CD14-positive monocyte (primary cell): ENCODE measurements around the gene LPGAT1. TPM values are rescaled to one million over a fixed set of nuclear protein-coding genes. Genes with fewer than 3 reads are reported as not detected.

Experiments used
- DNase-seq, 3 donors: peaks; one replicate each; pipeline ENCODE4 v3.0.0-alpha.2; 2011 to 2022
- H2AFZ ChIP-seq: 2 replicates; pipeline ENCODE4 v1.6.0; 2012; ENCODE audit warnings: mild to moderate bottlenecking, low read depth, low read length, inconsistent platforms; ENCODE audit not compliant: insufficient read depth, poor library complexity, severe bottlenecking
- H3K27ac ChIP-seq, 2 donors: 1 replicate in 1 of 2; 2 replicates in 1 of 2; pipeline ENCODE4 v1.5.1; 2012 to 2013; ENCODE audit warnings: low read length in 2 of 2, control low read depth in 1 of 2, inconsistent platforms in 1 of 2, low read depth in 1 of 2, mild to moderate bottlenecking in 1 of 2
- H3K27me3 ChIP-seq, 2 donors: one replicate each; pipeline versions ENCODE4 v1.6.0 to v1.6.1; 2011 to 2013; ENCODE audit warnings: low read length in 2 of 2; ENCODE audit not compliant: control insufficient read depth in 2 of 2, insufficient read depth in 2 of 2
- H3K36me3 ChIP-seq, 2 donors: replicated peaks in 1 of 2; 1 replicate in 1 of 2; 2 replicates in 1 of 2; pipeline versions ENCODE4 v1.5.1 to v1.6.1; 2012 to 2013; ENCODE audit warnings: low read length in 2 of 2, control low read depth in 1 of 2, inconsistent platforms in 1 of 2, mild to moderate bottlenecking in 1 of 2; ENCODE audit not compliant: insufficient read depth in 2 of 2, control insufficient read depth in 1 of 2
- H3K4me1 ChIP-seq, 2 donors: 1 replicate in 1 of 2; 2 replicates in 1 of 2; pipeline versions ENCODE4 v1.5.1 to v1.6.1; 2012 to 2013; ENCODE audit warnings: low read length in 2 of 2, control low read depth in 1 of 2, inconsistent platforms in 1 of 2, mild to moderate bottlenecking in 1 of 2, moderate library complexity in 1 of 2; ENCODE audit not compliant: insufficient read depth in 2 of 2, control insufficient read depth in 1 of 2
- H3K4me2 ChIP-seq: replicated peaks from 2 replicates; pipeline ENCODE3; 2012; ENCODE audit warnings: low read length, moderate library complexity, mild to moderate bottlenecking; ENCODE audit not compliant: poor library complexity, severe bottlenecking; ENCODE audit errors: extremely low read depth
- H3K4me3 ChIP-seq, 3 experiments: fragments of 200-600 bp in 1 of 3; sonication (generic) in 1 of 3; replicated peaks in 1 of 3; 1 replicate in 2 of 3; 2 replicates in 1 of 3; pipeline ENCODE4 v1.5.1; 2011 to 2013; ENCODE audit warnings: low read length in 3 of 3, mild to moderate bottlenecking in 3 of 3, control low read depth in 2 of 3, low read depth in 2 of 3, inconsistent platforms in 1 of 3, moderate library complexity in 1 of 3
- H3K79me2 ChIP-seq: 2 replicates; pipeline ENCODE4 v1.6.0; 2012; ENCODE audit warnings: mild to moderate bottlenecking, control low read depth, inconsistent platforms, low read length, moderate library complexity; ENCODE audit not compliant: insufficient read depth
- H3K9ac ChIP-seq: 2 replicates; pipeline ENCODE4 v1.6.0; 2017; ENCODE audit warnings: low read length, mild to moderate bottlenecking; ENCODE audit not compliant: insufficient read depth, poor library complexity, severe bottlenecking
- H3K9me3 ChIP-seq, 2 donors: replicated peaks in 1 of 2; 1 replicate in 1 of 2; 2 replicates in 1 of 2; pipeline versions ENCODE4 v1.5.1 to v1.6.1; 2012 to 2013; ENCODE audit warnings: low read length in 2 of 2, control low read depth in 1 of 2; ENCODE audit not compliant: control insufficient read depth in 1 of 2, insufficient read depth in 1 of 2
- H4K20me1 ChIP-seq: 2 replicates; pipeline ENCODE4 v1.6.0; 2012; ENCODE audit warnings: mild to moderate bottlenecking, low read length, control low read depth, moderate library complexity; ENCODE audit not compliant: insufficient read depth
- H3K27ac Mint-ChIP-seq, 7 donors: one replicate each; pipeline ENCODE4 v1.8.0; 2020; ENCODE audit warnings: mild to moderate bottlenecking in 7 of 7, mixed read lengths in 7 of 7, moderate library complexity in 6 of 7, inconsistent platforms in 2 of 7
- H3K27me3 Mint-ChIP-seq, 3 donors: one replicate each; pipeline ENCODE4 v1.8.0; 2021 to 2022; ENCODE audit warnings: low read depth in 3 of 3, mild to moderate bottlenecking in 3 of 3, mixed read lengths in 3 of 3, moderate library complexity in 3 of 3, inconsistent platforms in 1 of 3
- H3K36me3 Mint-ChIP-seq, 2 donors: one replicate each; pipeline ENCODE4 v1.8.0; 2020; ENCODE audit warnings: mixed read lengths in 2 of 2, inconsistent platforms in 1 of 2, mild to moderate bottlenecking in 1 of 2
- H3K4me1 Mint-ChIP-seq: one replicate; pipeline ENCODE4 v1.8.0; 2020; ENCODE audit warnings: mild to moderate bottlenecking, mixed read lengths
- H3K4me3 Mint-ChIP-seq, 2 donors: one replicate each; pipeline ENCODE4 v1.8.0; 2020; ENCODE audit warnings: mild to moderate bottlenecking in 2 of 2, mixed read lengths in 2 of 2, moderate library complexity in 1 of 2
- H3K9me3 Mint-ChIP-seq, 7 donors: one replicate each; pipeline ENCODE4 v1.8.0; 2020 to 2022; ENCODE audit warnings: mixed read lengths in 7 of 7, mild to moderate bottlenecking in 6 of 7, moderate library complexity in 6 of 7, inconsistent platforms in 2 of 7
- WGBS: methylation state at CpG from one replicate; pipeline ENCODE4 v1.1.5; 2013; ENCODE audit warnings: missing lambda C conversion rate; ENCODE audit not compliant: insufficient coverage; 5-methylcytosine and 5-hydroxymethylcytosine counted together
- intact Hi-C, 2 donors: fragments of 100-400 bp; cut with micrococcal nuclease; formaldehyde crosslinking; loops; one replicate each; pipeline versions ENCODE4 v1.15.0 to v1.15.1; 2023
- polyA plus RNA-seq, 3 donors: library from polyadenylated mRNA; depleted of rRNA in 1 of 3; unstranded in 2 of 3; stranded (reverse) in 1 of 3; fragments of 300-500 nt in 2 of 3; fragments of >200 nt in 1 of 3; fragmentation: Illumina TruSeq in 2 of 3; gene quantifications; 1 replicate in 2 of 3; 2 replicates in 1 of 3; pipeline ENCODE4 v1.2.3, GENCODE V29; 2012 to 2021
- TF ChIP-seq, protein P1 (sequence below): fragments of 200-600 bp; IDR thresholded peaks from one replicate; pipeline ENCODE4 v1.8.0; 2022; ENCODE audit warnings: antibody characterized with exemption, mild to moderate bottlenecking

LPGAT1 gene
- polyA plus RNA-seq, 3 donors: 19.5 to 52.1 (median 40.2) TPM

DNA sequence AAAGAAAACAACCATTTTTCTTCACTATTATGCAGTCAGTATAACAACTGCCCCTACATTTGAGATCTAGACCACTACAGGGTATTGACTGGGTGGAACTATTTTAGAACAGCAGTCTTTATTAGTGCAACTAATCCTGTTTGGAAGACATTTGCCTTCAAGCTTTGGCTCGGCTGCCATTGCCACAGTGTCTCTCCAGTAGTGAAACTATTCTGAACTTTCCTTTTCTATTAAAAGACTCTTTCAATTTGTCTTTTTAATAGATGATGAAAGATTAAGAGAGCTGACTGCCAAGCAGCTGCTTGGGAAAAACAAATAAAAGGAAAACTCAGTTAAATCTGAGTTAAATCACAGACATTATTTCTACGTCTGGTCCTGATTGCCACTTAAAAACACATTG, 49.3 kb downstream of the LPGAT1 start:
- Mint-ChIP-seq H3K27ac (no peak overlapping the region), H3K9me3 (no peaks in the 10 kb centered on the region), H3K4me3 (no peak overlapping the region), H3K27me3 (no peaks in the 10 kb centered on the region), H3K4me1 (no peaks in the 10 kb centered on the region), H3K36me3 (peaks cover 55 to 73% of the 10 kb centered on the region in 2 donors)
- H3K4me2 ChIP-seq: no peak overlapping the region
- intact Hi-C loops: no loop called here
- no peaks in the 10 kb centered on the region for H3K79me2 ChIP-seq
- H3K9me3 ChIP-seq: no peaks in the 10 kb centered on the region
- peaks cover 67 to 91% of the 10 kb centered on the region in 2 donors for H3K36me3 ChIP-seq
- no peak overlapping the region for H3K4me3 ChIP-seq
- H3K9ac ChIP-seq: no peak overlapping the region
- TF ChIP-seq, protein P1, sequence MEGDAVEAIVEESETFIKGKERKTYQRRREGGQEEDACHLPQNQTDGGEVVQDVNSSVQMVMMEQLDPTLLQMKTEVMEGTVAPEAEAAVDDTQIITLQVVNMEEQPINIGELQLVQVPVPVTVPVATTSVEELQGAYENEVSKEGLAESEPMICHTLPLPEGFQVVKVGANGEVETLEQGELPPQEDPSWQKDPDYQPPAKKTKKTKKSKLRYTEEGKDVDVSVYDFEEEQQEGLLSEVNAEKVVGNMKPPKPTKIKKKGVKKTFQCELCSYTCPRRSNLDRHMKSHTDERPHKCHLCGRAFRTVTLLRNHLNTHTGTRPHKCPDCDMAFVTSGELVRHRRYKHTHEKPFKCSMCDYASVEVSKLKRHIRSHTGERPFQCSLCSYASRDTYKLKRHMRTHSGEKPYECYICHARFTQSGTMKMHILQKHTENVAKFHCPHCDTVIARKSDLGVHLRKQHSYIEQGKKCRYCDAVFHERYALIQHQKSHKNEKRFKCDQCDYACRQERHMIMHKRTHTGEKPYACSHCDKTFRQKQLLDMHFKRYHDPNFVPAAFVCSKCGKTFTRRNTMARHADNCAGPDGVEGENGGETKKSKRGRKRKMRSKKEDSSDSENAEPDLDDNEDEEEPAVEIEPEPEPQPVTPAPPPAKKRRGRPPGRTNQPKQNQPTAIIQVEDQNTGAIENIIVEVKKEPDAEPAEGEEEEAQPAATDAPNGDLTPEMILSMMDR: no peak
- no peaks in the 10 kb centered on the region for H3K27me3 ChIP-seq
- no CpG with 5 or more reads among the region's 2 CpGs for WGBS
- H4K20me1 ChIP-seq: peaks cover 14% of the 10 kb centered on the region
- no peak overlapping the region for H3K27ac ChIP-seq
- H3K4me1 ChIP-seq: no peaks in the 10 kb centered on the region
- H2AFZ ChIP-seq: no peak overlapping the region
- DNase-seq: no peak

DNA sequence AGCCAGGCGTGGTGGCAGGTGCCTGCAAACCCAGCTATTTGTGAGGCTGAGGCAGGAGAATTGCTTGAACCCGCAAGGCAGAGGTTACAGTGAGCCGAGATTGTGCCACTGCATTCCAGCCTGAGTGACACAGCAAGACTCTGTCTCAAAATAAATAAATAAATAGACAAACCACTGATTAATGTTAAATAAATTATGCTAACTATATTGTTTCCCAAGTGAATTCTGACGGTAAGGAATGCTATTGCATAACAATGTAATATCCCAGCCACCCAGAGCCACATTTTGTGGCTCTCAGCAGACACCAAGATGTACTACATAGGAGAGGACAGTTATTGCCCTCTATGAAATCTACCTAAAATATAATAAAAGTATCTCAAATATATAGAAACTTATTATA, 55.4 kb downstream of the LPGAT1 start:
- Mint-ChIP-seq H3K36me3 (peaks cover 59 to 63% of the 10 kb centered on the region in 2 donors), H3K4me1 (no peaks in the 10 kb centered on the region), H3K4me3 (no peak overlapping the region), H3K9me3 (no peaks in the 10 kb centered on the region), H3K27ac (no peak overlapping the region), H3K27me3 (no peaks in the 10 kb centered on the region)
- Histone ChIP-seq H4K20me1 (no peaks in the 10 kb centered on the region), H3K79me2 (no peaks in the 10 kb centered on the region), H3K4me2 (no peak overlapping the region), H3K27me3 (no peaks in the 10 kb centered on the region), H3K36me3 (peaks cover 80 to 93% of the 10 kb centered on the region in 2 donors), H3K4me3 (no peak overlapping the region), H3K4me1 (no peaks in the 10 kb centered on the region), H3K9me3 (no peaks in the 10 kb centered on the region), H3K9ac (no peak overlapping the region), H3K27ac (no peak overlapping the region), H2AFZ (no peak overlapping the region)
- WGBS: 100% methylated on average over 2 of the region's 4 CpGs
- no peak for DNase-seq
- intact Hi-C loops: no loop called here
- TF ChIP-seq, protein P1: no peak
